ENCODE data around the gene ARHGEF3. TPM values are rescaled to one million over a fixed set of nuclear protein-coding genes. Genes with fewer than 3 reads are reported as not detected.
"Not testable (repeated sequence)": the region's sequence is repeated elsewhere in the genome, so short reads cannot be mapped to it uniquely, and the experiment has no call there.

The ARHGEF3 gene
- total and polyA plus RNA-seq, 5 donors from 2014 or later: 87.8 to 137 (median 103) TPM

GRCh38 chr3:56742887-56743286, 58.9 kb downstream of the ARHGEF3 start:
- Mint-ChIP-seq H3K27ac (peak overlapping the region; percentile 47 to 90 (median 48)), H3K9me3 (no peaks in the 10 kb centered on the region), H3K4me3 (no peak overlapping the region), H3K36me3 (peaks cover 39% of the 10 kb centered on the region), H3K27me3 (no peaks in the 10 kb centered on the region), H3K4me1 (peaks cover 7 to 39% (median 23%) of the 10 kb centered on the region in 4 donors)
- Histone ChIP-seq H3K36me3 (ENCODE audit: control insufficient read depth, insufficient read depth, low read length) (peaks cover 76% of the 10 kb centered on the region), H3K4me1 (ENCODE audit: control insufficient read depth, insufficient read depth, low read length, poor library complexity, severe bottlenecking) (peaks cover 3% of the 10 kb centered on the region), H3K27me3 (ENCODE audit: control insufficient read depth, insufficient read depth, low read length) (no peaks in the 10 kb centered on the region), H3K9me3 (ENCODE audit: control insufficient read depth in 2 of 2, low read length in 2 of 2) (no peaks in the 10 kb centered on the region), H3K4me3 (ENCODE audit: low read depth, low read length) (no peak overlapping the region), H3K27ac (ENCODE audit: insufficient read depth, low read length, poor library complexity, severe bottlenecking) (no peak overlapping the region)
- ATAC-seq (ENCODE audit: low read depth in 2 of 2) (no peak), DNase-seq (no peak)

GRCh38 chr3:56739036-56739435, 62.7 kb downstream of the ARHGEF3 start:
- H3K27ac Mint-ChIP-seq: no peak overlapping the region

GRCh38 chr3:56737006-56737405, 64.7 kb downstream of the ARHGEF3 start:
- no peaks in the 10 kb centered on the region for H3K27me3 ChIP-seq (ENCODE audit: control insufficient read depth, insufficient read depth, low read length)
- no peak overlapping the region for H3K27ac ChIP-seq (ENCODE audit: insufficient read depth, low read length, poor library complexity, severe bottlenecking)
- peaks cover 5% of the 10 kb centered on the region for H3K4me1 ChIP-seq (ENCODE audit: control insufficient read depth, insufficient read depth, low read length, poor library complexity, severe bottlenecking)
- no peaks in the 10 kb centered on the region for H3K9me3 Mint-ChIP-seq
- H3K4me1 Mint-ChIP-seq: peaks cover 25 to 51% (median 33%) of the 10 kb centered on the region in 4 donors
- peaks cover 41% of the 10 kb centered on the region for H3K36me3 Mint-ChIP-seq
- H3K36me3 ChIP-seq (ENCODE audit: control insufficient read depth, insufficient read depth, low read length): peaks cover 76% of the 10 kb centered on the region
- no peaks in the 10 kb centered on the region for H3K27me3 Mint-ChIP-seq
- H3K4me3 Mint-ChIP-seq: peak overlapping the region in 1 of 4 donors; percentile 7
- no peaks in the 10 kb centered on the region for H3K9me3 ChIP-seq (ENCODE audit: control insufficient read depth in 2 of 2, low read length in 2 of 2)
- H3K27ac Mint-ChIP-seq: no peak overlapping the region
- ATAC-seq (ENCODE audit: low read depth in 2 of 2) (no peak), DNase-seq (no peak)
- no peak overlapping the region for H3K4me3 ChIP-seq (ENCODE audit: low read depth, low read length)

More at GRCh38 chr3:56739036-56739435, 62.7 kb downstream of the ARHGEF3 start:
- Mint-ChIP-seq H3K27me3 (no peaks in the 10 kb centered on the region), H3K36me3 (peaks cover 48% of the 10 kb centered on the region), H3K4me1 (peaks cover 24 to 55% (median 36%) of the 10 kb centered on the region in 4 donors), H3K9me3 (no peaks in the 10 kb centered on the region), H3K4me3 (no peak overlapping the region)
- Histone ChIP-seq H3K4me3 (ENCODE audit: low read depth, low read length) (no peak overlapping the region), H3K27me3 (ENCODE audit: control insufficient read depth, insufficient read depth, low read length) (no peaks in the 10 kb centered on the region), H3K9me3 (ENCODE audit: control insufficient read depth in 2 of 2, low read length in 2 of 2) (no peaks in the 10 kb centered on the region), H3K36me3 (ENCODE audit: control insufficient read depth, insufficient read depth, low read length) (peaks cover 80% of the 10 kb centered on the region), H3K4me1 (ENCODE audit: control insufficient read depth, insufficient read depth, low read length, poor library complexity, severe bottlenecking) (peaks cover 7% of the 10 kb centered on the region), H3K27ac (ENCODE audit: insufficient read depth, low read length, poor library complexity, severe bottlenecking) (no peak overlapping the region)
- no peak for ATAC-seq (ENCODE audit: low read depth in 2 of 2)
- no peak for DNase-seq

GRCh38 chr3:56732109-56732508, 69.6 kb downstream of the ARHGEF3 start:
- Mint-ChIP-seq H3K36me3 (peaks cover 61% of the 10 kb centered on the region), H3K9me3 (no peaks in the 10 kb centered on the region), H3K4me1 (peaks cover 34 to 55% (median 45%) of the 10 kb centered on the region in 4 donors), H3K4me3 (peak overlapping the region in 1 of 4 donors; percentile 32), H3K27me3 (no peaks in the 10 kb centered on the region), H3K27ac (peak overlapping the region in 2 of 3 donors; percentile 45 to 55)
- Histone ChIP-seq H3K27me3 (ENCODE audit: control insufficient read depth, insufficient read depth, low read length) (no peaks in the 10 kb centered on the region), H3K4me1 (ENCODE audit: control insufficient read depth, insufficient read depth, low read length, poor library complexity, severe bottlenecking) (peaks cover 5% of the 10 kb centered on the region), H3K27ac (ENCODE audit: insufficient read depth, low read length, poor library complexity, severe bottlenecking) (no peak overlapping the region), H3K9me3 (ENCODE audit: control insufficient read depth in 2 of 2, low read length in 2 of 2) (no peaks in the 10 kb centered on the region), H3K4me3 (ENCODE audit: low read depth, low read length) (no peak overlapping the region), H3K36me3 (ENCODE audit: control insufficient read depth, insufficient read depth, low read length) (peaks cover 90% of the 10 kb centered on the region)
- no peak for ATAC-seq (ENCODE audit: low read depth in 2 of 2)
- DNase-seq: no peak

- Histone ChIP-seq H3K4me1 (ENCODE audit: control insufficient read depth, insufficient read depth, low read length, poor library complexity, severe bottlenecking) (peaks cover 10% of the 10 kb centered on the region), H3K27ac (ENCODE audit: insufficient read depth, low read length, poor library complexity, severe bottlenecking) (peak overlapping the region; percentile 23), H3K4me3 (ENCODE audit: low read depth, low read length) (no peak overlapping the region), H3K9me3 (ENCODE audit: control insufficient read depth in 2 of 2, low read length in 2 of 2) (no peaks in the 10 kb centered on the region), H3K27me3 (ENCODE audit: control insufficient read depth, insufficient read depth, low read length) (no peaks in the 10 kb centered on the region), H3K36me3 (ENCODE audit: control insufficient read depth, insufficient read depth, low read length) (peaks cover 49% of the 10 kb centered on the region)
- H3K4me1 Mint-ChIP-seq: peaks cover 28 to 49% (median 41%) of the 10 kb centered on the region in 4 donors
- no peaks in the 10 kb centered on the region for H3K27me3 Mint-ChIP-seq
- ATAC-seq (ENCODE audit: low read depth in 2 of 2) (peak; percentile 68 to 78), DNase-seq (peak in 2 of 3 donors; percentile 46 to 71)
- H3K36me3 Mint-ChIP-seq: peaks cover 61% of the 10 kb centered on the region
- peak overlapping the region in 3 of 4 donors; percentile 4 to 39 (median 28) for H3K4me3 Mint-ChIP-seq
- H3K9me3 Mint-ChIP-seq: peaks cover 0 to 2% (median 0%) of the 10 kb centered on the region in 7 donors
- peak overlapping the region; percentile 82 to 91 (median 84) for H3K27ac Mint-ChIP-seq
Measured at GRCh38 chr3:56725175-56725574, 76.6 kb downstream of the ARHGEF3 start.

GRCh38 chr3:56724676-56725075, 77.1 kb downstream of the ARHGEF3 start:
- Mint-ChIP-seq H3K27me3 (no peaks in the 10 kb centered on the region), H3K27ac (peak overlapping the region in 2 of 3 donors; percentile 7 to 84), H3K4me1 (peaks cover 28 to 54% (median 43%) of the 10 kb centered on the region in 4 donors), H3K9me3 (peaks cover 0 to 2% (median 0%) of the 10 kb centered on the region in 7 donors), H3K4me3 (peak overlapping the region in 1 of 4 donors; percentile 21), H3K36me3 (peaks cover 63% of the 10 kb centered on the region)
- Histone ChIP-seq H3K27ac (ENCODE audit: insufficient read depth, low read length, poor library complexity, severe bottlenecking) (peak overlapping the region; percentile 2), H3K4me1 (ENCODE audit: control insufficient read depth, insufficient read depth, low read length, poor library complexity, severe bottlenecking) (peaks cover 10% of the 10 kb centered on the region), H3K27me3 (ENCODE audit: control insufficient read depth, insufficient read depth, low read length) (no peaks in the 10 kb centered on the region), H3K4me3 (ENCODE audit: low read depth, low read length) (no peak overlapping the region), H3K36me3 (ENCODE audit: control insufficient read depth, insufficient read depth, low read length) (peaks cover 44% of the 10 kb centered on the region), H3K9me3 (ENCODE audit: control insufficient read depth in 2 of 2, low read length in 2 of 2) (no peaks in the 10 kb centered on the region)
- no peak for ATAC-seq (ENCODE audit: low read depth in 2 of 2)
- no peak for DNase-seq

GRCh38 chr3:56720849-56721248, 80.9 kb downstream of the ARHGEF3 start:
- Mint-ChIP-seq H3K9me3 (peaks cover 0 to 2% (median 0%) of the 10 kb centered on the region in 7 donors), H3K36me3 (peaks cover 36% of the 10 kb centered on the region), H3K4me1 (peaks cover 25 to 47% (median 31%) of the 10 kb centered on the region in 4 donors), H3K27me3 (no peaks in the 10 kb centered on the region), H3K4me3 (peak overlapping the region in 2 of 4 donors; percentile 28 to 29), H3K27ac (no peak overlapping the region)
- peaks cover 6% of the 10 kb centered on the region for H3K4me1 ChIP-seq (ENCODE audit: control insufficient read depth, insufficient read depth, low read length, poor library complexity, severe bottlenecking)
- H3K27me3 ChIP-seq (ENCODE audit: control insufficient read depth, insufficient read depth, low read length): no peaks in the 10 kb centered on the region
- ATAC-seq (ENCODE audit: low read depth in 2 of 2) (no peak), DNase-seq (no peak)
- no peaks in the 10 kb centered on the region for H3K9me3 ChIP-seq (ENCODE audit: control insufficient read depth in 2 of 2, low read length in 2 of 2)
- peaks cover 10% of the 10 kb centered on the region for H3K36me3 ChIP-seq (ENCODE audit: control insufficient read depth, insufficient read depth, low read length)
- H3K27ac ChIP-seq (ENCODE audit: insufficient read depth, low read length, poor library complexity, severe bottlenecking): no peak overlapping the region
- H3K4me3 ChIP-seq (ENCODE audit: low read depth, low read length): no peak overlapping the region

- H3K4me3 Mint-ChIP-seq; ATAC-seq (ENCODE audit: low read depth in 2 of 2); DNase-seq; H3K27ac ChIP-seq (ENCODE audit: insufficient read depth, low read length, poor library complexity, severe bottlenecking); H3K4me3 ChIP-seq (ENCODE audit: low read depth, low read length); H3K27me3 Mint-ChIP-seq; H3K4me1 ChIP-seq (ENCODE audit: control insufficient read depth, insufficient read depth, low read length, poor library complexity, severe bottlenecking); H3K9me3 Mint-ChIP-seq; H3K9me3 ChIP-seq (ENCODE audit: control insufficient read depth in 2 of 2, low read length in 2 of 2); H3K27me3 ChIP-seq (ENCODE audit: control insufficient read depth, insufficient read depth, low read length); H3K36me3 ChIP-seq (ENCODE audit: control insufficient read depth, insufficient read depth, low read length): not testable (repeated sequence)
- H3K36me3 Mint-ChIP-seq: peaks cover 28% of the 10 kb centered on the region
- H3K27ac Mint-ChIP-seq: peak overlapping the region in 1 of 3 donors; percentile 84
- H3K4me1 Mint-ChIP-seq: peaks cover 17 to 32% (median 23%) of the 10 kb centered on the region in 4 donors
Measured at GRCh38 chr3:56718809-56719208, 82.9 kb downstream of the ARHGEF3 start.
